NCI-H526 (cell line): ENCODE data around the gene PARP16.

ENCODE experiments used
- DNase-seq, 2 experiments: peaks; one replicate each; lab custom pipeline; 2025; lab: John Stamatoyannopoulos, UW

Gene PARP16

DNA sequence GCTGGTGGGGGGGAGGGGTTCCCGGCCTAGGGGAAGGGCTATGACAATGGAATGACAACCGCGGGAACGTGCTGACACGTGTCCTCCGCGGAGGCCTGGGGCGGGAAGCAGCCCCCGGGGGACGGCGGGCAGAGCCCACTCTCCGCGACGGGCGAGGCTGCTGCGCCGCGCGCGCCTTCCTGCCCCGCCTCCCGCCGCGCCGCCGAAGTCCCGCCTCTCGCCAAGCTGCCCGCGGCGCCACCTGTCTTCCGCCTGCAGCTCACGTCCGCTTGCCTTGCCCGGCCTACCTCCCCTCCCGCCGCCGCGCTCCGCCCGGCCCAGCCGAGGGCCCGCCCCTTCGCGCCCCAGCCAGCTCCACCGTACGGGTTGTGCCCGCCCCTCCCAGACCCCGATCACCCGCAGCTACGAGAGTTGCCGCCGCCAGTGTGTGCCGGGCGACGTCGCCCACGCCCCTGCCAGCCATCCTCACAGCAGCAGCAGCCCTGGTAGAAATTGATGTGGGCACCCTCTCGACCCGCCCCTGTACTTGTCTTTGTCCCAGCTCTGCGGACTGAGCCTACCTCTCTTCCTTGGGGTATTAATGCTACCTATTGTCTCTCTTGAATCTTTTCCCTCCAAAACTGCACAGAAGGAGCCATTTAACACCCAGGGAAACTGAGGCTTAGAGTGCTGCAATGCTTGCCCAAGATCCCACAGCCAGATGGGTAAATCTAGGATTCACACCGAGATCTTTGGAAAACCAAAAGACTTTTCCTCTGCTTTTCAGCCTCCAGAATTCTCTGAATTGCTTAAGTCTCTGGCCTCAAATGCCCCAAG lies at the start of gene PARP16:
PARP16 (minus strand) TSS at position 180 of the 816 bp plus-strand sequence. CDS start 457 bp downstream, outside the sequence.
- peak; percentile 84 to 97 for DNase-seq

GRCh38 chr15:65335278-65336055 lies 48.8 kb upstream of the PARP16 start:
- no peak for DNase-seq

DNA sequence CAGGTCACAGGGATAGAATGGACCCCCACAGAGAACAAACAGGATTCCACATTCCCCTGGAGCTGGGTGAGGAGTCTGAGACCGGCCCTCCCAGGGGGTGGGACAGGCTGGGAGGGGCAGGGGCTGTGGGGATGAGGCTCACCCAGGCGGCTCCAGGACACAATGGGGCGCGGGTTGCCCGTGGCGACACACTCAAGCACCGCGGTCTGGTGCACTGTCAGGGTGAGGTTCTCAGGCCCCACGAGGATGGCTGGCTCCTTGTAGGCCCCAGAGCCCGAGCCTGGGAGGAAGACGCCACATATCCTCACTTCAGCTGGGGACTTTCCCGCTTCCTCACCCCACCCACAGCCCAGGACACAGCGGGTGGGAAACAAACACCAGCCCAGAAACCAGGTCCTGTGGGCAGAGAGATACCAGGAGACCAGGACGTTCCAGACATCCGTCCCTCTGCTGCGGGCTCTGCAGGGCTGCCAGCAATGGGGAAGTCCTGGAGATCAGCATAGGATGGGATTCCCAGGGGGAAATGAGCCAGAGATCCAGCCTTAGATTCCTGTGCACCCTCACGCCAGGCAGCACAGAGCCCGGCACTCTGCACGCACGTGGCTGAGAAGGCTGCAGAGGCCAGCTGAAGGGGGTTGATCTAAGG lies 48.0 kb upstream of the PARP16 start:
- peak in 1 of 2 experiments; percentile 62 for DNase-seq

GRCh38 chr15:65333856-65334255 lies 47.2 kb upstream of the PARP16 start:
- DNase-seq, result no peak

- DNase-seq, result no peak
Measured at GRCh38 chr15:65333148-65333820, 46.6 kb upstream of the PARP16 start.

DNA sequence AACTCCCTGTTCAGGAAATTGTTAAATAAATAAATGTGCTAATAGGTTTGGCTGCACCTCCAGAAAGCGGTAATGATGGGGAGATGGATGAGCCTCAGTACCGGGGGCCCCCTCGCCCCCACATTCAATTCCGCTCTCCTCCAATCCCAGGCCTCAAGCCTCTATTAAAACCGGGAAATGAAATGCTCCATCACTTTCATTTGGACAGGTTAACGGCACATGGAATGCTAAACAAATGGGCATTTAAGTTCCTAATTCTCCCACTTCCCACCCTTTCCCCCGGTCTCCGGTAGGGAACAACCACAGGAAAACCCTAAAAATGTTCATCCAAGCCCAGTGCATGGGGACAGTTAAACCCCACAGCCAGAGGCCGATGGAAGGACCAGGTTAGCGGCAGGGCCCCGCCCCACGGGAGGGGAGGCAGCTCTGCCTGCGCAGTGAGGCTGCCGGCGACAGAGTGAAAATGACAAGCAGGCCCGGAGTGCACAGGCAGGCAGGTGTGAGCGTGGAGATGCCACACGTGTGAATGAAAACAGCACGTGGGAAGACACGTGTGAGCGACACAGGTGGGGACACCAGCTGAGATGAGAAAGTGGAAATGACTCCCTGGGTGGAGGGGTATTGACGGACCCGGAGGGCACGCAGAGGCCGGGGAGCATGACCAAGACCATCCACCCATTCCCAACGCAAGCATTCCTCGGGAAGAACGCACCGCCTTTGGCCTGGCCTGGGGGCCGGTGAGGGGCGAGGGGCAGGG lies 45.9 kb upstream of the PARP16 start:
- no peak for DNase-seq

DNA sequence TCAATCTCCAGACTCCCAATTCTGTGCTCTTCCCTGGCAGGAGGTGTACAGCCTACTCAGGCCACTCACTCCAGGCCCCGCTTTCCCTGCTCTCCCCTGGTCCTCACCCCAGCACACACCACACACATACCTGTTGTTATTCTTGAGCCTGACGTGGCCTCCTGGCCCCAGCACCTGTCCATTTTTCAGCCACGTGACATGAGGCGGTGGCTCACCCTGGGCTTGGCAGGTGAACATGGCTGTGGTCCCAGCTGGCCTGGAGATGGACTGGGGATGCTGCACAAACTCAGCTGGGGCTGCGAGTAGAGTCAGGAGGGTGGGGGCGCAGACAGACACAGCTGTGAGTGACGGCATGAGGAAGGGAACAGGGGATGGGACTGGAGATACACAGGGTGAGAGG lies 45.1 kb upstream of the PARP16 start:
- DNase-seq, result no peak

GRCh38 chr15:65330934-65331645 lies 44.4 kb upstream of the PARP16 start:
- DNase-seq, result no peak

DNA sequence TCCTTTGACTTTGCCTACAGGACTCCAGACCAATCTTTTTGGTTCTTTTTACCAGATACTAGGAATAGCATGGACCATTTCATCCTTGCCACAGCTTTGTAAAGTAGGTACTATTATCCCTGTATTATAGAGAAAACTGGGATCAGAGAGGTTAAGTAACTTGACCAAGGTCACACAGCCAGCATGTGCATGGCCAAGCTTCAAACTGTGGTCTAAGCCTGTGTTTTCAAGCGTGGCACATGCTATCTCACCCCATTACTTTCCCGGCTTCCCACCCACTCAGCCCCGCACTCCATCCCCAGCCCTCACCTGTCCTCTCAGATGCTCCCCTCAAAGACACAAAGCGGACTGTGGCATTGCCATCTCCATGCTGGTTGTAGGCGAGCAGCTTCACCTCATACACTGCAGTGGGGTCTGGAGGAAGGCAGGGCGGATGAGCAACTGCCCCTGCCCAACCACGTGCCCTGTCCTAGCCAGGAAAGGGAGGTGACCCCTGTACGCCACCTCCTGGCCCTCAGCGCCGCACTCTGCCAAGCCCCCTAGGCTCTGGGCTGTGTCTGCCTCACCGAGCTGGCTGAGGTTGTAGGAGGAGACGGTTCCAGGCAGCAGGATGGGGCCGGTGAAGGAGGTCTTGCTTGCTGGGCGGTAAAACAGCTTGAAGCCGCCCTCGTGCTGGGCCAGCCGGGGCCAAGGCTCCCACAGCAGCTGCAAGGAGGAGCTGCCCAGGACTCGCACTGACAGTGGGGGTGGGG lies 43.5 kb upstream of the PARP16 start:
- DNase-seq, result no peak

GRCh38 chr15:65329288-65329983 lies 42.8 kb upstream of the PARP16 start:
- no peak for DNase-seq

DNA sequence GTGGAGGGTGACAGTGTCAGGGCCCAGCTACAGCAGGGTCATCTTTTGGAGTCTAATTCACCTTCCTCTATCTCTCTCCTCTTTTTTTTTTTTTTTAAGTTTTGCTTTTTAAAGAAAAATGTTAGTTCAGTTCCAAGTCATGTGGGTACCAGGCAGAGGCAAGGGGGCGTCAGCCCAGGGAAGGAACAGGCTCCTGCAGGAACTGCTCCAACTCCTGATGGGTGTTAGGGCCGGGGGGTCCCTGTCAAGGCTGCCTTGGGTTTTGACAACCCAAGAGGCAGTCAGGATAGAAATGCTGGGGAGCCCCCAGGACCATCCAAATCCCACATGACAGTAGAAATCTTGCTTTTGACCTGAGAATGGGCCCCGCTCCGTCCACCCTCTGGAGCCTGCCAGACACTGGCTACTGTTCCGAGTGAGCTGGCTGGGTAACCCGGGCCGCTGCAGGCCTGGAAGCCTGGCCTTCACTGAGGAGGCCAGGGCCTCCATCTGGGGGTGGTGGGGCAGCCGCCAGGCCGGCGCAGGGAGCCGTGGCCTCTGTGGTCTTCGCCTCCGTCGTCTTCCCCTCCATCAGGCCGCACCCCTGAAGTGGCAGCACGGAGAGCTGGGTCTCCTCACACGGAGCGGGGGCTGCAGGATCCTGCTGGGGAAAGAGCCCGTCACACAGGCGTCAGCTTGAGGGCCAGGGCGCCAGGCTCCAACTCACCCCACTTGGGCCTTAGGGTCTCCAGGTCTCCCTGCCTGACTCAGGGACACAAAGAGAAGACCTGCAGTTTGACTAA lies 42.0 kb upstream of the PARP16 start:
- DNase-seq, result no peak

DNA sequence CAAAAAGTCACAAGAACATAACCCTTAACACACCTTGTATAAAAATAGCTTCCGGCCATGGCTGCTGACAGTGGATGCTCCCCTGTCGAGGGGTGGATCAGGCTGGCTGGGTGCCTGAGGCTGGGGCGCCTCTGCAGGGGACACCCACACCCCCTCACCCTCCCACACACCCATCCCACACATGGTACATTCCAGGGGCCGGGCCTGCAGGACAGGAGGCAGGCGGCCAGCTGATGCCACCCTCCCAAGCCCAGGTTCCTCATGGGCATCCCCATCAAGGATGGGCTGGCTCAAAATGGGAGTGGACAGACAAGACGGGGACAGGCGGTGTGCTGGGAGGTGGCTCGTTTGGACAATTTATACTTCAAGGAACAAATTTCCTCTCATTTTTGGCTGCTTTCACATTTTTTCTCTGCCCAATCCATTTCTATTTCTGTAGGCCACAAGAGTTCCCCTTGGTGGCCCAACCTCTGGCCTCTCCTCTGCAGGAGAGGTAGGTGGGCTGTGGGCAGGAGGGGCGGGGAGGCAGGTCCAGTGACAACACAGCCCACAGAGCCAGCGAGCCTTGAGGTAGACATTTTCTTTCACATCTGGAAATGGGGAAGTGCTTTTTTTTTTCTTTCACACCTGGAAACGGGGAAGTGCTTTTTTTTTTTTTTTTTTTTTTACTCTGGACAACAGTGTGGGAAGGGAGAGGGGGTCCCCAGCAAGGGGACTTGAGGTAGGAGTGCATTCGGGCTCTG lies 41.1 kb upstream of the PARP16 start:
- DNase-seq, result no peak

GRCh38 chr15:65326818-65327217 lies 40.1 kb upstream of the PARP16 start:
- DNase-seq, result no peak

DNA sequence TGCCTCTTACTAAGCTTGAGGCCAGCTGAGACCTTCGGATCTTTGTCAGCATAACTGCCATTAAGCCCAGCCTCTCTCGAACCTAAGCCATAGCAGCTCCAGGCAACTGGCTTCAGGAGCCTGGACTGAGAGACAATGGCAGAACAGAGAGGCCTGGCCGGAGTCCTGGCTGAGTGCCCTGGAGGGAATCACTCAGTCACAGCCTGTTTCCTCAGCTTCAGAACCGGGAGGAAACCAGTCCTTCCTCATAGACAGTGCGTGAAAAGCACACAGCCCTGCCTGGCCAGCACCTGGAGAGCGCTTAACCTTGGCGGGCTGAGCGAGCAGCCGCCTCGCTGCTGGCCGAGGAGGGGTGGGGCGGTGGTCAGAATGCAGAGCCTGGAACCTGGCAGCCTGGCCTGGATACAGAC lies 39.4 kb upstream of the PARP16 start:
- peak; percentile 32 to 58 for DNase-seq

DNA sequence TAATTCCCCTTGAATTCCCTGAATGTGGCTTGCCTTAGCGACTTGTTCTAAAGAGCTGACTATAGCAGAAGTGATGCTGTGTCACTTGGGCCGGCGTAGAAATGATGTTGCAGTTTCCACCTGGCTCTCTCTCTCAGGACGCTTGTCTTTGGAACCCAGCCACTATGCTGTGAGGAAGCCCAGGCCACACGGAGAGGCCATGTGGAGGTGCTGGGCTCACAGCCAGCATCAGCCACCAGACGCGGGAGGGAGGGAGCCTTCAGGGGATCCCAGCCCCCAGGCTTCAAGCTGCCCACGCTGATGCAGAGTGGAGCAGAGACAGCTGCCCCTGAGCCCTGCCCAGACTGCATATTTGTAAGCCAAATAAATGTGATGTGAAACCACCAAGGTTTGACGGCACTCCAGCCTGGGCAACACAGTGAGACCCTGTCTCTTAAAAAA lies 36.4 kb upstream of the PARP16 start:
- peak in 1 of 2 experiments; percentile 33 for DNase-seq

DNA sequence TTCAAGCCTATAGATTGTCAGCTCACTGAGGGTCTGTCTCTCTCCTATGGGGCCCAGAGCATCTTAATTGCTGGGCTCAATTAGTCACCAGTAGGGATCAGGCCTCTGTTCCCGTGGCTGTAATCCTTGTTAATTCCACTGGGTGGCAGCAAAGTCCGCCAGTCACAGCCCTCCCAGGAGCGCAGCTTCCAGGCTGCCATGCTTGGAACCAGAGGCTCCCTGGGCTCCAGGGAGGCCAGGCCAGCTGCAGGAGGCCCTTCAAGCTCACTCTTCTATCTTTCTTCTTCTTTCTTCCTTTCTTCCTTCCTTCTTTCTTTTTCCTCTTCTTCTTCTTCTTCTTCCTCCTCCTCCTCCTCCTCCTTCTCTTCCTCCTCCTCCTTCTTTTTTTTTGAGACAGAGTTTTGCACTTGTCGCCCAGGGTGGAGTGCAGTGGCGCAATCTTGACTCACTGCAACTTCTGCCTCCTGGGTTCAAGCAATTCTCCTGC lies 32.2 kb upstream of the PARP16 start:
- peak; percentile 32 to 85 for DNase-seq

DNA sequence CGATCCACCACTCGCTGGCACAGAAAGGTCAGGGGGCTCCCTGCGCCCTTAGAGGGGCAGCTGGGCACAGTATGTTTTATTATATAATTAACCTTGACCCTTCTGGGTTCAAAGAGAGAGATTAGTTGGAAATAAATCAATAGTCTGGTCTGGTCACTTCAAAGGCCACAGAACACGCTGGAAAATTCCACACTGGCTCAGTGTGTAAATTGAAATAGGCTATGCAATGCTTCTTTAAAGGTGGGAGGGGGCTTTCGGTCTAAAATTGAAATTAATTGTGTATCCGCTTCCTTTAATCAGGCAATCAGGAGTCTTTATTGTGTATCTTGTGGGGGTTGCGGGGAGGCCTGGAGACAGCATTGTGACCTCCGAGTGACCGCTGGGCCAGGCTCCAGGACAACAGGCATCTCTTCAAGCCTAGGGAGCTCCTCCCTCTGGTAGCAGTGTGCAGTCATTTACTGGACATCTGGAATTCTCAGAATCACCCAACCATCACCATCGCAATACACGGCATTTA lies 25.8 kb upstream of the PARP16 start:
- no peak for DNase-seq
